Spleen (tissue), 11 donors: ENCODE results near the gene SDK1. TPM values are rescaled to one million over a fixed set of nuclear protein-coding genes. Genes with fewer than 3 reads are reported as not detected.

Experiments used
- DNase-seq: peaks from one replicate; pipeline ENCODE4 v3.0.0-alpha.2; 2020
- H3K27ac ChIP-seq, 8 donors: fragments of 200-600 bp; sonication (generic) in 7 of 8; 1 replicate in 4 of 8; 2 replicates in 4 of 8; pipeline versions ENCODE4 v1.5.0 to v1.8.0; 2016 to 2021; ENCODE audit warnings: inconsistent platforms in 4 of 8, mild to moderate bottlenecking in 4 of 8, moderate library complexity in 1 of 8
- H3K27me3 ChIP-seq, 7 donors: fragments of 200-600 bp; sonication (generic) in 6 of 7; replicated peaks in 1 of 7; 1 replicate in 4 of 7; 2 replicates in 3 of 7; pipeline versions ENCODE4 v1.5.0 to v1.8.0; 2016 to 2021; ENCODE audit warnings: inconsistent platforms in 3 of 7, mild to moderate bottlenecking in 1 of 7
- H3K36me3 ChIP-seq, 6 donors: fragments of 200-600 bp; sonication (generic) in 5 of 6; 1 replicate in 4 of 6; 2 replicates in 2 of 6; pipeline versions ENCODE4 v1.5.0 to v1.8.0; 2016 to 2021; ENCODE audit warnings: inconsistent platforms in 2 of 6
- H3K4me1 ChIP-seq, 6 donors: fragments of 200-600 bp; sonication (generic) in 5 of 6; 1 replicate in 3 of 6; 2 replicates in 3 of 6; pipeline versions ENCODE4 v1.5.0 to v1.8.0; 2016 to 2021; ENCODE audit warnings: inconsistent platforms in 3 of 6
- H3K4me3 ChIP-seq, 8 donors: fragments of 200-600 bp; sonication (generic) in 7 of 8; 1 replicate in 4 of 8; 2 replicates in 4 of 8; pipeline versions ENCODE4 v1.5.0 to v1.8.0; 2016 to 2021; ENCODE audit warnings: inconsistent platforms in 4 of 8, mild to moderate bottlenecking in 4 of 8, moderate library complexity in 2 of 8
- H3K9me3 ChIP-seq, 8 donors: fragments of 200-600 bp; sonication (generic) in 7 of 8; 1 replicate in 4 of 8; 2 replicates in 4 of 8; pipeline versions ENCODE4 v1.5.0 to v1.8.0; 2016 to 2021; ENCODE audit warnings: inconsistent platforms in 4 of 8
- CTCF ChIP-seq, 11 experiments: fragments of 200-600 bp in 7 of 11; fragments of 450-650 bp in 4 of 11; sonication (generic) in 4 of 11; IDR thresholded peaks in 8 of 11; conservative IDR thresholded peaks in 3 of 11; 1 replicate in 7 of 11; 2 replicates in 4 of 11; pipeline versions ENCODE4 v1.4.0 to v1.8.0; 2016 to 2021; ENCODE audit warnings: antibody characterized with exemption in 11 of 11, inconsistent platforms in 4 of 11, mild to moderate bottlenecking in 1 of 11
- POLR2A ChIP-seq, 3 donors: fragments of 450-650 bp; IDR thresholded peaks; one replicate each; pipeline ENCODE4 v1.5.1; 2017; ENCODE audit warnings: antibody characterized with exemption in 3 of 3, mild to moderate bottlenecking in 1 of 3
- POLR2AphosphoS5 ChIP-seq, 3 donors: sonication (generic); formaldehyde crosslinking; IDR thresholded peaks; one replicate each; pipeline ENCODE4 v1.5.1; 2017; ENCODE audit warnings: antibody characterized with exemption in 3 of 3
- WGBS, 5 donors: extraction: QIAGEN DNeasy Blood & Tissue Kit in 3 of 5; methylation state at CpG; one replicate each; pipeline versions ENCODE4 v1.1.5 to v1.1.7; 2013 to 2018; 5-methylcytosine and 5-hydroxymethylcytosine counted together
- intact Hi-C: fragments of 100-400 bp; cut with DNase I; formaldehyde crosslinking; loops from one replicate; pipeline ENCODE4 v1.15.0; 2023; ENCODE audit warnings: low total_unique reads
- polyA plus RNA-seq, 3 donors: library from polyadenylated mRNA; stranded (reverse); fragments of 200-250 nt; gene quantifications; one replicate each; pipeline ENCODE4 v1.2.1, GENCODE V29; 2013
- total RNA-seq, 7 donors: library from RNA; depleted of rRNA in 3 of 7; stranded (reverse); fragments of >200 nt in 3 of 7; fragmentation: NEBNext Ultra II Directional in 4 of 7; extraction: Animal tissue kit (Norgen Biotek cat#: 25700) in 4 of 7; gene quantifications; one replicate each; pipeline versions ENCODE4 v1.1.0 to v1.2.1, GENCODE V29; 2016 to 2021
- donor health status: healthy with polysubstance abuse.
- donor health status: DM: no; HTN: no; CAD: no; lungs with moderate emphysema.
- donor health status: DM: no; HTN: no; CAD: no.
- donor health status: Bipolar disorder and iron deficiency.
- donor health status: healthy.
- donor health status: DM: no; HTN: no; CAD: no.
- donor health status: DM: yes; HTN: yes; CAD: no.

The SDK1 gene
- total and polyA plus RNA-seq, 10 donors, result 3.2 to 54.1 (median 35.1) TPM

GRCh38 chr7:4157651-4158050 lies 856.6 kb downstream of the SDK1 start:
- Histone ChIP-seq H3K9me3 (no peaks in the 10 kb centered on the region), H3K4me3 (no peak overlapping the region), H3K27me3 (no peaks in the 10 kb centered on the region), H3K4me1 (no peaks in the 10 kb centered on the region), H3K27ac (no peak overlapping the region), H3K36me3 (peaks cover 0 to 7% (median 0%) of the 10 kb centered on the region in 6 donors)
- WGBS, 5 donors, result 86 to 95% (median 89%) methylated on average over 9 to 10 of the region's 10 CpGs
- intact Hi-C loops, result no loop called here
- no peak for DNase-seq
- TF ChIP-seq POLR2A (IDR thresholded peaks at IDR 0.05), result no peak
- no peak for TF ChIP-seq CTCF (IDR thresholded peaks at IDR 0.05 in 8 of 11, conservative IDR thresholded peaks at IDR 0.05 in 3 of 11)
- no peak for TF ChIP-seq POLR2AphosphoS5 (IDR thresholded peaks at IDR 0.05)

- Histone ChIP-seq H3K9me3 (no peaks in the 10 kb centered on the region), H3K4me3 (no peak overlapping the region), H3K27me3 (no peaks in the 10 kb centered on the region), H3K4me1 (no peaks in the 10 kb centered on the region), H3K27ac (no peak overlapping the region), H3K36me3 (peaks cover 0 to 10% (median 0%) of the 10 kb centered on the region in 6 donors)
- intact Hi-C loops, result no loop called here
- no peak for TF ChIP-seq POLR2A (IDR thresholded peaks at IDR 0.05)
- no peak for TF ChIP-seq POLR2AphosphoS5 (IDR thresholded peaks at IDR 0.05)
- TF ChIP-seq CTCF (IDR thresholded peaks at IDR 0.05 in 8 of 11, conservative IDR thresholded peaks at IDR 0.05 in 3 of 11), result no peak
- DNase-seq, result no peak
- 92 to 97% (median 93%) methylated on average over 27 of the region's 27 CpGs for WGBS, 5 donors
Measured at GRCh38 chr7:4158441-4159153, 857.5 kb downstream of the SDK1 start.

- TF ChIP-seq POLR2A (IDR thresholded peaks at IDR 0.05) (no peak), POLR2AphosphoS5 (IDR thresholded peaks at IDR 0.05) (no peak), CTCF (IDR thresholded peaks at IDR 0.05 in 8 of 11, conservative IDR thresholded peaks at IDR 0.05 in 3 of 11) (no peak)
- no peak overlapping the region for H3K27ac ChIP-seq
- intact Hi-C loops, result no loop called here
Measured at GRCh38 chr7:4159154-4159501, 858.1 kb downstream of the SDK1 start.

GRCh38 chr7:4159761-4160554 lies 858.9 kb downstream of the SDK1 start:
- no peak for TF ChIP-seq POLR2AphosphoS5 (IDR thresholded peaks at IDR 0.05)
- no peak for TF ChIP-seq CTCF (IDR thresholded peaks at IDR 0.05 in 8 of 11, conservative IDR thresholded peaks at IDR 0.05 in 3 of 11)
- TF ChIP-seq POLR2A (IDR thresholded peaks at IDR 0.05), result no peak
- Histone ChIP-seq H3K9me3 (no peaks in the 10 kb centered on the region), H3K27ac (no peak overlapping the region), H3K27me3 (no peaks in the 10 kb centered on the region), H3K4me3 (no peak overlapping the region), H3K36me3 (peaks cover 0 to 10% (median 0%) of the 10 kb centered on the region in 6 donors), H3K4me1 (no peaks in the 10 kb centered on the region)
- WGBS, 5 donors, result 83 to 88% (median 85%) methylated on average over 6 of the region's 6 CpGs
- intact Hi-C loops, result no loop called here
- no peak for DNase-seq

More at GRCh38 chr7:4159154-4159501, 858.1 kb downstream of the SDK1 start:
- DNase-seq, result no peak
- 85 to 97% (median 86%) methylated on average over 5 of the region's 5 CpGs for WGBS, 5 donors
- peaks cover 0 to 10% (median 0%) of the 10 kb centered on the region in 6 donors for H3K36me3 ChIP-seq
- no peaks in the 10 kb centered on the region for H3K27me3 ChIP-seq
- H3K4me3 ChIP-seq, result no peak overlapping the region
- H3K9me3 ChIP-seq, result no peaks in the 10 kb centered on the region
- H3K4me1 ChIP-seq, result no peaks in the 10 kb centered on the region
